Upper lobe of left lung (tissue), 4 donors: ENCODE results near the gene SMIM14.

Experiments used
- POLR2A ChIP-seq, 4 donors: fragments of 450-650 bp; IDR thresholded peaks; one replicate each; pipeline ENCODE4 v1.5.1; 2016 to 2017; ENCODE audit warnings: antibody characterized with exemption in 4 of 4, mild to moderate bottlenecking in 2 of 4
- TF ChIP-seq, protein P1 (sequence below), 6 experiments: fragments of 450-650 bp in 4 of 6; fragments of 200-600 bp in 2 of 6; sonication (generic) in 2 of 6; IDR thresholded peaks; one replicate each; pipeline ENCODE4 v1.5.1; 2016 to 2019; ENCODE audit warnings: antibody characterized with exemption in 6 of 6

DNA sequence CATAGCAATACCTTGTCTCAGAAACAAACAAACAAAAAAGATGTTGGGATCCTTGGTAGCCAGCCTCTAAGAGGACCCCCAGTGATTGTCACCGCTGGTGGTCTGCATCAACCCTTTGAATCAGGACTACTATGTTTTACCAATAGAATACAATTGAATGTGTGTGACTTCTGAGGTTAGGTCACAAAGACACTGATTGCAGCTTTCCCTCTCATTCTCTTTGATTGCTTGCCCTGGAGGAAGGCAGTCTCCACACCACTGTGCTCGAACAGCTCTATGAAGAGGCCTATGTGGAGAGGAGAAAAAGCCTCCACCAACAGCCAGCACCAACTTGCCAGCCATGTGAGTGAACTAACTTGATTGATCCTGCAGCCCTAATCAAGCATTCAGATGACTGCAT lies 2.8 kb upstream of the SMIM14 start:
- TF ChIP-seq, protein P1, sequence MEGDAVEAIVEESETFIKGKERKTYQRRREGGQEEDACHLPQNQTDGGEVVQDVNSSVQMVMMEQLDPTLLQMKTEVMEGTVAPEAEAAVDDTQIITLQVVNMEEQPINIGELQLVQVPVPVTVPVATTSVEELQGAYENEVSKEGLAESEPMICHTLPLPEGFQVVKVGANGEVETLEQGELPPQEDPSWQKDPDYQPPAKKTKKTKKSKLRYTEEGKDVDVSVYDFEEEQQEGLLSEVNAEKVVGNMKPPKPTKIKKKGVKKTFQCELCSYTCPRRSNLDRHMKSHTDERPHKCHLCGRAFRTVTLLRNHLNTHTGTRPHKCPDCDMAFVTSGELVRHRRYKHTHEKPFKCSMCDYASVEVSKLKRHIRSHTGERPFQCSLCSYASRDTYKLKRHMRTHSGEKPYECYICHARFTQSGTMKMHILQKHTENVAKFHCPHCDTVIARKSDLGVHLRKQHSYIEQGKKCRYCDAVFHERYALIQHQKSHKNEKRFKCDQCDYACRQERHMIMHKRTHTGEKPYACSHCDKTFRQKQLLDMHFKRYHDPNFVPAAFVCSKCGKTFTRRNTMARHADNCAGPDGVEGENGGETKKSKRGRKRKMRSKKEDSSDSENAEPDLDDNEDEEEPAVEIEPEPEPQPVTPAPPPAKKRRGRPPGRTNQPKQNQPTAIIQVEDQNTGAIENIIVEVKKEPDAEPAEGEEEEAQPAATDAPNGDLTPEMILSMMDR (IDR thresholded peaks at IDR 0.05): no peak
- TF ChIP-seq POLR2A (IDR thresholded peaks at IDR 0.05): no peak
